Ascending aorta (tissue), 2 donors: ENCODE measurements around the gene TNIK. TPM values are rescaled to one million over a fixed set of nuclear protein-coding genes. Genes with fewer than 3 reads are reported as not detected.

ENCODE experiments used
- DNase-seq, 2 donors: peaks; one replicate each; pipeline ENCODE4 v3.0.0-alpha.2; 2019; ENCODE audit warnings: low spot score in 2 of 2
- H3K27ac ChIP-seq, 2 donors: fragments of 200-600 bp; sonication (generic); one replicate each; pipeline ENCODE4 v1.5.1; 2016 to 2017; ENCODE audit warnings: mild to moderate bottlenecking in 1 of 2
- H3K27me3 ChIP-seq: fragments of 200-600 bp; sonication (generic); one replicate; pipeline ENCODE4 v1.5.1; 2017
- H3K36me3 ChIP-seq, 2 donors: fragments of 200-600 bp; sonication (generic); one replicate each; pipeline ENCODE4 v1.5.1; 2016
- H3K4me1 ChIP-seq, 2 donors: fragments of 200-600 bp; sonication (generic); one replicate each; pipeline ENCODE4 v1.5.1; 2016 to 2017; ENCODE audit warnings: mild to moderate bottlenecking in 1 of 2
- H3K4me3 ChIP-seq, 2 donors: fragments of 200-600 bp; sonication (generic); one replicate each; pipeline ENCODE4 v1.5.1; 2016 to 2017; ENCODE audit warnings: mild to moderate bottlenecking in 1 of 2
- H3K9me3 ChIP-seq, 2 donors: fragments of 200-600 bp; sonication (generic); one replicate each; pipeline ENCODE4 v1.5.1; 2016
- CTCF ChIP-seq, 3 experiments: fragments of 200-600 bp in 2 of 3; fragments of 450-650 bp in 1 of 3; sonication (generic) in 2 of 3; IDR thresholded peaks; one replicate each; pipeline ENCODE4 v1.5.1; 2016 to 2019; ENCODE audit warnings: antibody characterized with exemption in 3 of 3, mild to moderate bottlenecking in 1 of 3, moderate library complexity in 1 of 3
- intact Hi-C: fragments of 100-400 bp; cut with DNase I; formaldehyde crosslinking; loops from one replicate; pipeline ENCODE4 v1.15.1; 2023
- total RNA-seq: library from RNA; depleted of rRNA; stranded (reverse); fragments of >200 nt; gene quantifications from one replicate; pipeline ENCODE4 v1.1.0, GENCODE V29; 2016

TNIK gene
- total RNA-seq, 1 donor from 2014 or later = 0.75 TPM

- Histone ChIP-seq H3K4me1 (peaks cover 0 to 6% of the 10 kb centered on the region in 2 donors), H3K4me3 (no peak overlapping the region), H3K36me3 (no peaks in the 10 kb centered on the region), H3K27ac (no peak overlapping the region), H3K9me3 (no peaks in the 10 kb centered on the region), H3K27me3 (no peaks in the 10 kb centered on the region)
- DNase-seq = no peak
- TF ChIP-seq CTCF (IDR thresholded peaks at IDR 0.05) = no peak
- intact Hi-C loops = no loop called here
Observed at GRCh38 chr3:171177553-171177952, 282.7 kb downstream of the TNIK start.

- DNase-seq = no peak
- Histone ChIP-seq H3K4me1 (peaks cover 0 to 6% of the 10 kb centered on the region in 2 donors), H3K27me3 (no peaks in the 10 kb centered on the region), H3K9me3 (no peaks in the 10 kb centered on the region), H3K36me3 (no peaks in the 10 kb centered on the region), H3K4me3 (no peak overlapping the region), H3K27ac (no peak overlapping the region)
- TF ChIP-seq CTCF (IDR thresholded peaks at IDR 0.05) = no peak
- intact Hi-C loops = no loop called here
Observed at GRCh38 chr3:171177056-171177455, 283.1 kb downstream of the TNIK start.

- no peaks in the 10 kb centered on the region for H3K36me3 ChIP-seq
- intact Hi-C loops = no loop called here
- no peak for DNase-seq
- H3K4me1 ChIP-seq = peaks cover 0 to 6% of the 10 kb centered on the region in 2 donors
- no peak for TF ChIP-seq CTCF (IDR thresholded peaks at IDR 0.05)
- H3K9me3 ChIP-seq = no peaks in the 10 kb centered on the region
- no peaks in the 10 kb centered on the region for H3K27me3 ChIP-seq
- peak overlapping the region; percentile 34 to 43 for H3K4me3 ChIP-seq
- peak overlapping the region; percentile 32 to 38 for H3K27ac ChIP-seq
Observed at GRCh38 chr3:171176244-171176933, 283.8 kb downstream of the TNIK start.

- H3K36me3 ChIP-seq = no peaks in the 10 kb centered on the region
Observed at GRCh38 chr3:171175741-171176234, 284.4 kb downstream of the TNIK start.

GRCh38 chr3:171173736-171174135 is 286.5 kb downstream of the TNIK start:
- H3K36me3 ChIP-seq = no peaks in the 10 kb centered on the region
- peaks cover 0 to 6% of the 10 kb centered on the region in 2 donors for H3K4me1 ChIP-seq
- H3K9me3 ChIP-seq = no peaks in the 10 kb centered on the region
- no peak overlapping the region for H3K27ac ChIP-seq
- no peaks in the 10 kb centered on the region for H3K27me3 ChIP-seq
- intact Hi-C loops = no loop called here
- peak in 1 of 2 donors; percentile 68 for DNase-seq
- TF ChIP-seq CTCF (IDR thresholded peaks at IDR 0.05) = no peak
- no peak overlapping the region for H3K4me3 ChIP-seq

More at GRCh38 chr3:171175741-171176234, 284.4 kb downstream of the TNIK start:
- DNase-seq = no peak
- Histone ChIP-seq H3K9me3 (no peaks in the 10 kb centered on the region), H3K27ac (peak overlapping the region; percentile 32 to 38), H3K4me3 (peak overlapping the region; percentile 34 to 43), H3K27me3 (no peaks in the 10 kb centered on the region), H3K4me1 (peaks cover 0 to 6% of the 10 kb centered on the region in 2 donors)
- intact Hi-C loops = no loop called here
- no peak for TF ChIP-seq CTCF (IDR thresholded peaks at IDR 0.05)
